Vagina (tissue), 2 donors: ENCODE results near the gene SPPL2C.

ENCODE experiments used
- CTCF ChIP-seq, 3 experiments: fragments of 450-650 bp in 2 of 3; fragments of 200-600 bp in 1 of 3; sonication (generic) in 1 of 3; IDR thresholded peaks; one replicate each; pipeline ENCODE4 v1.5.1; 2017 to 2019; ENCODE audit warnings: antibody characterized with exemption in 3 of 3, mild to moderate bottlenecking in 2 of 3, moderate library complexity in 2 of 3
- POLR2A ChIP-seq, 2 donors: fragments of 450-650 bp; IDR thresholded peaks; one replicate each; pipeline ENCODE4 v1.6.1; 2017; ENCODE audit warnings: antibody characterized with exemption in 2 of 2, mild to moderate bottlenecking in 2 of 2, moderate library complexity in 2 of 2

DNA sequence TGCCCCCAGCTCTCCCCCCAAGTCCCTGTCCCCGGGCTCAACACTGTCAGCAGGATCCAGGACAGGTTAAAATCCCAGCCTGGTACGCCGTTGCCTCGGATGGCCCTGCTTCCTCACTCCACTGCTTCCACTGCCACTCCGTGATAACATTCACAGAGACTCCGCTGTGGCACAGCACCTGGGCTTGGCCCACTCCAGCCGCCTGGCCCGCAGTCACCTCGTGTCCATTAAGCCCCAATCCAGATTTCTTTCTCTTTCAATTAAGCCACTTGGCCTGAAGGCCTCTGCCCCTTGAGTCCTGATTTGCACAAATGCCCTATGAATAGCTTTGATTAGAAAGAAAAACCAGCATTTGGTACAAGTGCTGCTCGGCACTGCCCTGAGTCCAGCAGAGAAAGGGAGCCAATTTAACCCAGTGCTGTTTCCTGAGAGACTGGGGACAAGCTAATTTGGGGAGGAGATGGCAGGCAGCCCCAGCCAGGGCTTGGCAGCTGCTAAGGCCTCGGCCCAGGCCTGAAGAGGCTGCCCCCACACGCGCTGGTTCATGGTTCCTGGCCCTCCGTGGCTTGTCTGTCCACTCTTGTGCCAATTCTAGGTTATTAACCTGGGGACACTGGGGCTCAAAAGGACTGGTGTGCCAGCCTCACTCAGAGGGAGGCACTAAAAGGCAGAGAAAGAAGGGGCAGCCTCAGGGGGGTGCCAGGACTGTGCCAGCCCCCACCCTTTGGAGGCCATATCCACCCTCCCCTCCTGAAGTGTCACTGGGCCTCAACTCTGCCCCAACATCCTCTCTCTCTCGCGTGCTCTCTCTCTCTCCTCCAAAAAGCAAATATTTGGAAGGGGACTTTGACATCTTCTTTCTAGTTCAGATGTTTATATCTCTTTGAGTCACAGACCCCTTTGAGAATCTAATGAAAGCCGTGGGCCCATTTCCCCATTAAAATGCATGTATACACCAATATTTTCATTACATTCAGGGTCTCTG lies 29.8 kb upstream of the SPPL2C start:
- TF ChIP-seq CTCF (IDR thresholded peaks at IDR 0.05) (no peak), POLR2A (IDR thresholded peaks at IDR 0.05) (no peak)
